GM19240 (cell line): Measurements from ENCODE around the gene OPN1LW.
"Not testable (repeated sequence)": the region's sequence is repeated elsewhere in the genome, so short reads cannot be mapped to it uniquely, and the experiment has no call there.

Experiments used
- DNase-seq: peaks from one replicate; pipeline ENCODE4 v3.0.0; 2011; ENCODE audit warnings: low spot score; ENCODE audit not compliant: insufficient read length

The OPN1LW gene

DNA sequence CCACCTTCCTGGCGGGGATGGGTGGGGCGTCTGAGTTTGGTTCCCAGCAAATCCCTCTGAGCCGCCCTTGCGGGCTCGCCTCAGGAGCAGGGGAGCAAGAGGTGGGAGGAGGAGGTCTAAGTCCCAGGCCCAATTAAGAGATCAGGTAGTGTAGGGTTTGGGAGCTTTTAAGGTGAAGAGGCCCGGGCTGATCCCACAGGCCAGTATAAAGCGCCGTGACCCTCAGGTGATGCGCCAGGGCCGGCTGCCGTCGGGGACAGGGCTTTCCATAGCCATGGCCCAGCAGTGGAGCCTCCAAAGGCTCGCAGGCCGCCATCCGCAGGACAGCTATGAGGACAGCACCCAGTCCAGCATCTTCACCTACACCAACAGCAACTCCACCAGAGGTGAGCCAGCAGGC is at the start of gene OPN1LW:
TSS of gene OPN1LW (plus strand) at position 234 of the 400 bp plus-strand sequence. CDS start at position 275, 41 bp downstream.
- not testable (repeated sequence) for DNase-seq

DNA sequence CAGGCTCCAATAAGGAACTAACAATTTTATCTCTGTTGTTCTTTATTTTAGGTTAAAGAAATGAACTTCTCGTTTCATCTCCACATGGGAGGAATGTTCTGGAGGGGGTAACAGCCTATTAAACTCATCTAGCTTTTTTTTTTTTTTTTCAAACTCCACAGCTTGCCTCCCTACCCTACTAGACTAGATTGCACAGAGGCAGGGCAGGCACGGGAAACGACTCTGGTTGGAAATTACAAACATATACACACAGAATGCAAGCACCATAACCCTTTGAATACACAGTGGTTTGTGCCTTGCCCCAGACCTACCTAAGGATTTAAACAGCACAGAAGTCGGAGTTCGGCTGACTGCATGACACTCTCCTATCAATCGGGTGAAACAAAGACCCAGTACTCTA is 49.2 kb upstream of the OPN1LW start:
- no peak for DNase-seq

DNA sequence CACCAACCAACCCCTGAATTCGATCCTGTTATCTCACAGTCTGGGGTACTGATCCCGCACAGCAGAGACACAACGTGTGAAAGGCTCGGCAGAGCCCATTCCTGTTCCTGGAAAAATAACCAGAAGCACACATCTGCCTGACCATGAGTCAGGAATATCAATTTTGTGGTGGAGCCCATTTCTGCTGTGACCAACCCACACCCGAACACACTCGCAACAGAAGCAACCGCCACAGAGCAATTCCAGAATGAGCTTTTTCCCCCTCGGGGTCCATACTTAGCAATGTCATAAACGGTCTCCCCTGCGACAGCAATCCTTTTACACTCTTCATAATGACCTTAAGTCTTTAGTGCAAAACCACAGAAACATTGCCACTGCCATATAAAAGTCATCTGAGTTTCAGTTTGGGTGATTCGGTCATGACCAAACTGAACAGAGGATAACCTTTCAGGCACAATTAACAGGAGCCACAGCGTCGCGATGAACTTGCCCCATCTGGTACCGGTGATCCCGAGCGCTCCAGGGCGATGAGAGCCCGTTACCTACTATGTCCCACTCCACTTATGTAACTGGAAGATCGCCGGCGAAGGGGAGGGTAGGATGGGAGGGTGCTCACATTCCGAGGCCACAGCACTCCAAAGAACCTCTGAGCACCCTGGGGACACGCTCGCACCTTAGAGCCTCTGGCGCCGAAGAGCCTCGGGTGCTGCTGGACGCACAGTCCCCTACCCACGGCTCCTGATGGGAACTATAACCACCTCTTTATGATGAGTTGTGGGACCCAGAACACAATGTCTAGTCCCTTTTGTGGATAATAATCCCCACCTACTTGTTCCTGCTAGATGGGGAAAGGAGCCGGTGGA is 47.7 kb upstream of the OPN1LW start:
- DNase-seq, result no peak

DNA sequence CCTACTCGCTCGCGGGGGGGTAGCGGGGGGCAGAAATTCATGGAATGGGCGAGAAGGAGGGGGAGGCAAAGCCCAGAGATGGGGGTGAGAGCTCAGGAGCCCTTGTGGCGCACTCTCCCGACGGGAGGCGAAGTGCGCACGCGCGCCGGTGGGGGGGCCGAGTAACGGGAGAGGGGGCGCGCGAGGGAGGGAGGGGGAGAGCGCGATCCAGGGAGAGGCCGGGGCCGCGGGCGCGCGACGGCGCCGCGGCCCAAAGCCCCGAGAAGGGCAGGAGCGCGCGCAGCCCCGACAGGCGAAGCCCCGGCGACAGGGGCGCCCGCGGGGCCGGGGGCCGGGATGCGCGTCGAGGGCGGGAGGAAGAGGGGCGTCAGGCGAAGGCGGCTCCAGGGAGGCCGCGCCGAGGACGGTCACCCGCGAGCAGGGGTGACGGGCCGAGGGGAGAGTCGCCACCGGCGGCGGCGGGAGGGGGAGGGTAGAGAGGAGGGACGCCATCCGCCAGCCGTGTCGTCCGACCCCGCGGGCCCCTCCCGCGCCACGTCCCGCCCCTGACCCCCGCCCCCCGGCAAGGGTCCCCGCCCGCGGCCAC is 46.9 kb upstream of the OPN1LW start:
- peak; percentile 28 for DNase-seq

DNA sequence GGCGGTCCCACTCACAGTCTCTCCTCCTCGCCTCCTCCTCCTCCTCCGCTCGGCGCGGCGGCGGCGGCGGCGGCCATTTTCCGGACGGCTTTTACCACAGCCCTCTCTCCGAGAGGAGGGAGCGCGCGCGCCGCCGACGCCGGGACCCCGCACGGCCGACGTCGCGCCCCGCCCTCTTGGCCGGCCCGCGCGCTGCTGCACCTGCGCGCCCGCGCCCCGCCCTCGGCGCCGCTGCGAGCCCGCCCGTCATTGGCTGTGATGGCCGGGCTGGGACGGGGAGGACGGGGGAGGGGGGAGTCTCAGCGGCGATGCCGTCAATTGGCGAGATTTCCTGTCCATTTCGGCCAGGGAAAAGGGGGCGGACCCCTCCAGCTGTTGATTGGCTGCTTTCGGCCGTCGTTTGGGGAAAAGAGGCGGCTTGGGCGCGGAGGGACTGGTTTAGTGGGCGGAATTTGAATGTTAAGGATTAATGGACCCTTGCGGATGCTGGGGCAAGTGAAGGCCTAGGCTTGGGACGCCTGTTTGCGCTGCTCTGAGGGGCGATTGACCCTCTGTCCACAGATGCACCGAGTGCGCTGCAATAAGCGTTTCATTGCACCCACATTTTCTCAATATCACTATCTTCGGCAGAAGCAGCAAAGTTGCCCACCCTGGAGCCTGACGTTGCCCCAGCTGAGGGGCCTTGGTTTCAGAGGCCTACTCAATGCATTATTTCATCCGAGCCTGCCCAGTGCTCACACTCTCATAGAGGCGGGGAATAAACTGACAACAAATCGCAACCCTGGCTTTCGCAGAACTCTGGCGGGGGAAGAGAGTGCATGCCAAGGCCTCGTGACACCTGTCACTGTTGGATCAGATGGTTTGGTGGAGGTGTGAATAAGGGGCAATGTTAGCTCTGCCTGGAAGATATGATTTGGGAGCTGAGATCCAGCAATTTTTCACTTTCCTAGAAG is 46.2 kb upstream of the OPN1LW start, which contains the start of gene MECP2:
TSS of gene MECP2 (minus strand) at position 129 of the 953 bp plus-strand sequence.
- peak; percentile 72 for DNase-seq

- no peak for DNase-seq
These were observed 45.5 kb upstream of the OPN1LW start for GRCh38 chrX:154098551-154098950.

- no peak for DNase-seq
These were observed 30.3 kb upstream of the OPN1LW start for GRCh38 chrX:154113729-154114128.

GRCh38 chrX:154114652-154115051 is 29.4 kb upstream of the OPN1LW start:
- no peak for DNase-seq

GRCh38 chrX:154115071-154115470 is 29.0 kb upstream of the OPN1LW start:
- DNase-seq, result no peak

GRCh38 chrX:154115750-154116149 is 28.3 kb upstream of the OPN1LW start:
- DNase-seq, result no peak

- DNase-seq, result no peak
These were observed 27.4 kb upstream of the OPN1LW start for GRCh38 chrX:154116426-154117211.

DNA sequence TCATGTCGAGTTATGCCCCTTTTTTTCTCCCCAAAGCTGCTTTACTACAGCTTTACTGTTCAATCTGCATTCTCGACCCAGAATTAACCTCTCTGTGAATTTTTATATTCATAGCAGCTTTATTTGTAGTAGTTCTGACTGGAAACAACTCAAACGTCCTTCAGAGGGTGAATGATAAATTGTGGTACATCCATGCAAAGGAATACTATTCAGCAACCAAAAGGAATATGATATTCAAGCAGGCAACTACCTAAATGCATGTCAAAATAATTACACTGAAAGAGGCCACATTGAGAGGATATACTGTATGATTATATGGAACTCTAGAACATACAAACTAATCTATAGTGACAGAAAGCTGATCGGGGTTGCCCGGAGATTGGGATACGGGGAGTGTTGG is 26.5 kb upstream of the OPN1LW start:
- DNase-seq, result no peak

GRCh38 chrX:154120567-154120966 is 23.5 kb upstream of the OPN1LW start:
- no peak for DNase-seq

DNA sequence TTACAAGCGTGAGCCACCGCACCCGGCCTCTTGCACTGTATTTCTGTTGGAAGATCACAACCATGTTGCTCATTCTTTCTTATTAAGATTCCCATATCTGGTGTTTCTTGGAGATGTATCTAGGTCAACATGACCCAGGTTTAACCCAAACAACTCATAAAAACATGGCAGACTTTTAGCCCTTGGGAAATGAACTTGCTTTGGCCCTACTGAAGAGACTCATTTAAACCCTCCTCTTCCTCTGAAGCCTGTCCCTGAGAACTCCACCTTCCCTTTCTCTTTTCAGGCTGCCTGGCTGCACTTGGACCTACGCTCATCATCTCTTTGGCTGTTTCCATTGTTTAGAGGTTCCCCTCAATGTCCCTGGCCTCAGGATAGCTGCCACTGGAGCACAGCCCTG is 22.8 kb upstream of the OPN1LW start:
- no peak for DNase-seq

DNA sequence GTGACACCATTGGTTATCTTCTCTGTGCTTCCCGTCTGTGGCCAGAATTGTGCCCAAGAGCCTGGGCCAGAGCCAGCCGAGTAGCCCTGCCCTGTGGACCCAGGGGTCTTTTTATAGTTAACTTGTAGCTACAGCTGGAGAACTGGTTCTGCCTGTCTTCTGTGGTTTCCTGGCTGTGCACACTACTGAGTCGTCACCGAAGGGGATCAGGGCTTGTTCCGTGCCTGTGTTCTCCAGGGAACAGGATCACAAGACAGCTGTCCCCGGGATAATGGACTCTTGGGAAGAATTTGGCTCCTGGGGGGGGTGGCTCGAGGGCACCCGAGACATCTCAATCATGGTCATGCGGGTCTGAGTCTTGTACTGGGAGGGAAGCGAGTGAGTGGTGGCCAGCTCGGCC is 22.1 kb upstream of the OPN1LW start:
- no peak for DNase-seq

GRCh38 chrX:154123241-154124219 is 20.5 kb upstream of the OPN1LW start:
- no peak for DNase-seq

GRCh38 chrX:154125391-154126040 is 18.5 kb upstream of the OPN1LW start:
- no peak for DNase-seq

- DNase-seq, result no peak
These were observed 17.9 kb upstream of the OPN1LW start for GRCh38 chrX:154126101-154126500.

DNA sequence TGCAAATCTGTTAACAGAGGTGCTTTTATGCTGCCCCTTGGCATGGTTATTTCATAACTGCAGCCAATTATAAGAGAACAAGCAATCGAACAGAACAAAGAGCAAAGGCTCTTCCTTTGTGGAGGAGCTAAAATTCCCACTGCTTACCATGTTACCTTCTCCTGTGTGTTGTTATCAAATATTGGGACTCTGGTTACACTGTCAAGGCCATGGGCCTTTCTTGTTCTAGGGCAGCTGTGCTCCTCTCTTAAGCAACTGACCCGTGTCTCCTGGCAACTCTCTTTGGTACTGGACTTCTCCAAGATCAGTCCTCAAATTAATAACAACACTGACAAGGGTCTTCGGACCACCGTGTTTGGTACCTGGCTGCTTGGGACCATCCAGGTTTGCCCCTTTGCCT is 12.1 kb upstream of the OPN1LW start:
- no peak for DNase-seq
